ENCODE data around the gene DYRK2. TPM values are rescaled to one million over a fixed set of nuclear protein-coding genes. Genes with fewer than 3 reads are reported as not detected.

DYRK2 gene
- total RNA-seq, 1 experiment from 2014 or later: 20.6 TPM

GRCh38 chr12:67666605-67667004 lies 18.1 kb downstream of the DYRK2 start:
- Histone ChIP-seq H3K4me1 (ENCODE audit: insufficient read depth, low read length) (no peaks in the 10 kb centered on the region), H3K36me3 (ENCODE audit: low read depth, low read length) (no peaks in the 10 kb centered on the region), H3K27me3 (ENCODE audit: low read length) (no peaks in the 10 kb centered on the region), H3K4me3 (ENCODE audit: low read length) (no peak overlapping the region), H4K20me1 (ENCODE audit: low read length) (no peaks in the 10 kb centered on the region), H3F3A (ENCODE audit: low read length, unreplicated experiment) (no peaks in the 10 kb centered on the region), H3K79me2 (ENCODE audit: low read length) (peaks cover 26% of the 10 kb centered on the region), H3K9me2 (replicated peaks; ENCODE audit: low read length) (no peaks in the 10 kb centered on the region), H3K27ac (ENCODE audit: low read length) (no peak overlapping the region), H2AFZ (ENCODE audit: low read length) (no peak overlapping the region), H3K4me2 (ENCODE audit: low read length) (no peak overlapping the region), H3K9me3 (ENCODE audit: low read length) (no peaks in the 10 kb centered on the region), H3K9ac (ENCODE audit: low read length) (no peak overlapping the region)
- ChIA-PET POLR2A (ENCODE audit: unreplicated experiment) (no interaction called here), CTCF (no interaction called here)
- no TSS peak for BruUV-seq (replicated peaks)
- intact Hi-C loops (cut with micrococcal nuclease): no loop called here
- TF ChIP-seq CTCF (conservative IDR thresholded peaks at IDR 0.05; ENCODE audit: low read depth, low read length) (no peak), EZH2 (IDR thresholded peaks at IDR 0.05; ENCODE audit: low read length, unreplicated experiment) (no peak), EZH2phosphoT487 (IDR thresholded peaks at IDR 0.05; ENCODE audit: borderline replicate concordance, low read length) (no peak)
- no peak for DNase-seq
- no peak for ATAC-seq

- Histone ChIP-seq H3K79me2 (ENCODE audit: low read length) (peaks cover 18% of the 10 kb centered on the region), H3K36me3 (ENCODE audit: low read depth, low read length) (no peaks in the 10 kb centered on the region), H3F3A (ENCODE audit: low read length, unreplicated experiment) (no peaks in the 10 kb centered on the region), H3K4me2 (ENCODE audit: low read length) (no peak overlapping the region), H3K9ac (ENCODE audit: low read length) (no peak overlapping the region), H3K4me1 (ENCODE audit: insufficient read depth, low read length) (no peaks in the 10 kb centered on the region), H3K27me3 (ENCODE audit: low read length) (no peaks in the 10 kb centered on the region), H2AFZ (ENCODE audit: low read length) (no peak overlapping the region), H3K27ac (ENCODE audit: low read length) (no peak overlapping the region), H3K9me2 (replicated peaks; ENCODE audit: low read length) (no peaks in the 10 kb centered on the region), H3K4me3 (ENCODE audit: low read length) (no peak overlapping the region), H3K9me3 (ENCODE audit: low read length) (no peaks in the 10 kb centered on the region), H4K20me1 (ENCODE audit: low read length) (no peaks in the 10 kb centered on the region)
- no peak for ATAC-seq
- BruUV-seq (replicated peaks): no TSS peak
- no peak for TF ChIP-seq EZH2 (IDR thresholded peaks at IDR 0.05; ENCODE audit: low read length, unreplicated experiment)
- no peak for TF ChIP-seq EZH2phosphoT487 (IDR thresholded peaks at IDR 0.05; ENCODE audit: borderline replicate concordance, low read length)
- no peak for TF ChIP-seq CTCF (conservative IDR thresholded peaks at IDR 0.05; ENCODE audit: low read depth, low read length)
- POLR2A ChIA-PET (ENCODE audit: unreplicated experiment): no interaction called here
- CTCF ChIA-PET: no interaction called here
- intact Hi-C loops (cut with micrococcal nuclease): no loop called here
- DNase-seq: no peak
Measured at GRCh38 chr12:67667276-67668073, 18.9 kb downstream of the DYRK2 start.

- Histone ChIP-seq H3K27ac (ENCODE audit: low read length) (no peak overlapping the region), H3K36me3 (ENCODE audit: low read depth, low read length) (no peaks in the 10 kb centered on the region; the same call in 1 of the 2 replicates), H3F3A (ENCODE audit: low read length, unreplicated experiment) (no peaks in the 10 kb centered on the region), H3K9ac (ENCODE audit: low read length) (no peak overlapping the region), H3K9me3 (ENCODE audit: low read length) (no peaks in the 10 kb centered on the region), H3K27me3 (ENCODE audit: low read length) (no peaks in the 10 kb centered on the region), H3K4me3 (ENCODE audit: low read length) (no peak overlapping the region), H3K79me2 (ENCODE audit: low read length) (peaks cover under 1% of the 10 kb centered on the region; the same call in 1 of the 2 replicates), H4K20me1 (ENCODE audit: low read length) (no peaks in the 10 kb centered on the region), H3K4me2 (ENCODE audit: low read length) (no peak overlapping the region), H3K4me1 (ENCODE audit: insufficient read depth, low read length) (no peaks in the 10 kb centered on the region), H3K9me2 (replicated peaks; ENCODE audit: low read length) (no peaks in the 10 kb centered on the region), H2AFZ (ENCODE audit: low read length) (no peak overlapping the region)
- TF ChIP-seq EZH2 (IDR thresholded peaks at IDR 0.05; ENCODE audit: low read length, unreplicated experiment) (no peak), EZH2phosphoT487 (IDR thresholded peaks at IDR 0.05; ENCODE audit: borderline replicate concordance, low read length) (no peak), CTCF (conservative IDR thresholded peaks at IDR 0.05; ENCODE audit: low read depth, low read length) (no peak)
- POLR2A ChIA-PET (ENCODE audit: unreplicated experiment): no interaction called here
- ATAC-seq (no peak), DNase-seq (no peak)
- CTCF ChIA-PET: no interaction called here
- BruUV-seq (replicated peaks): no TSS peak
- intact Hi-C loops (cut with micrococcal nuclease): no loop called here
Measured at GRCh38 chr12:67669217-67669933, 20.8 kb downstream of the DYRK2 start.
